ENCODE results near the gene RNF187. TPM values are rescaled to one million over a fixed set of nuclear protein-coding genes. Genes with fewer than 3 reads are reported as not detected.

Gene RNF187
- total RNA-seq, 1 donor from 2014 or later: 31.8 TPM

- DNase-seq: no peak
Measured at GRCh38 chr1:228510803-228511413, 23.7 kb downstream of the RNF187 start.

GRCh38 chr1:228511546-228512445 lies 24.6 kb downstream of the RNF187 start:
- no peak for DNase-seq

GRCh38 chr1:228512781-228513198 lies 25.6 kb downstream of the RNF187 start:
- DNase-seq: no peak

- DNase-seq: no peak
Measured at GRCh38 chr1:228513236-228513900, 26.2 kb downstream of the RNF187 start.

- no peak for DNase-seq
Measured at GRCh38 chr1:228514421-228514820, 27.2 kb downstream of the RNF187 start.

- peak; percentile 37 for DNase-seq
Measured at GRCh38 chr1:228515200-228515834, 28.1 kb downstream of the RNF187 start.

GRCh38 chr1:228517655-228518054 lies 30.5 kb downstream of the RNF187 start:
- DNase-seq: no peak

- DNase-seq: no peak
Measured at GRCh38 chr1:228527596-228527995, 40.4 kb downstream of the RNF187 start.

GRCh38 chr1:228528612-228529011 lies 41.4 kb downstream of the RNF187 start:
- DNase-seq: no peak

GRCh38 chr1:228530086-228530758 lies 43.0 kb downstream of the RNF187 start:
- no peak for DNase-seq

GRCh38 chr1:228530951-228531731 lies 44.0 kb downstream of the RNF187 start:
- DNase-seq: no peak

GRCh38 chr1:228538831-228539230 lies 51.6 kb downstream of the RNF187 start:
- no peak for DNase-seq

GRCh38 chr1:228540161-228540917 lies 53.2 kb downstream of the RNF187 start:
- no peak for DNase-seq

- DNase-seq: no peak
Measured at GRCh38 chr1:228541725-228542124, 54.5 kb downstream of the RNF187 start.

GRCh38 chr1:228542376-228542775 lies 55.2 kb downstream of the RNF187 start:
- no peak for DNase-seq

- DNase-seq: no peak
Measured at GRCh38 chr1:228542981-228543380, 55.8 kb downstream of the RNF187 start.

GRCh38 chr1:228543396-228543795 lies 56.2 kb downstream of the RNF187 start:
- no peak for DNase-seq

GRCh38 chr1:228544021-228544850 lies 57.1 kb downstream of the RNF187 start:
- no peak for DNase-seq

- no peak for DNase-seq
Measured at GRCh38 chr1:228544921-228545591, 57.9 kb downstream of the RNF187 start.
